ENCODE results near the gene TLR10.

Gene TLR10

GRCh38 chr4:38728631-38729141 is 54.1 kb downstream of the TLR10 start:
- no peak for DNase-seq (ENCODE audit: low read depth)

DNA sequence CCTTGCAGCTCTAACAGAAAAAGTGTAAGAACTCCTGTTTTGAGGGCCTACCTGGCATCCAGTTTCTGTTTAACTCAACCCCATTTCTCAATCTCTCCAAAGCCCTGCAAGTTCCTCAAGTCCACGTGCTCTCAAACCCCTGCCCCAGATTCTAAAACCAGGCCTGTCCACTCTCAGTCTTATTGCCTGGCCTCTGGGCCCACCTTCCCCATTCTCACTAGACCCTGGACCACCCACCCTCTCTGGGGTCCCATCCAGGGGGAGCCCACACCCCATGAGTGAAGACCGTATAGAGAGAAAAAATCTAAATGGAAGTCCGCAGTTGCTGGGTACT is 58.3 kb downstream of the TLR10 start:
- DNase-seq (ENCODE audit: low read depth) = no peak

DNA sequence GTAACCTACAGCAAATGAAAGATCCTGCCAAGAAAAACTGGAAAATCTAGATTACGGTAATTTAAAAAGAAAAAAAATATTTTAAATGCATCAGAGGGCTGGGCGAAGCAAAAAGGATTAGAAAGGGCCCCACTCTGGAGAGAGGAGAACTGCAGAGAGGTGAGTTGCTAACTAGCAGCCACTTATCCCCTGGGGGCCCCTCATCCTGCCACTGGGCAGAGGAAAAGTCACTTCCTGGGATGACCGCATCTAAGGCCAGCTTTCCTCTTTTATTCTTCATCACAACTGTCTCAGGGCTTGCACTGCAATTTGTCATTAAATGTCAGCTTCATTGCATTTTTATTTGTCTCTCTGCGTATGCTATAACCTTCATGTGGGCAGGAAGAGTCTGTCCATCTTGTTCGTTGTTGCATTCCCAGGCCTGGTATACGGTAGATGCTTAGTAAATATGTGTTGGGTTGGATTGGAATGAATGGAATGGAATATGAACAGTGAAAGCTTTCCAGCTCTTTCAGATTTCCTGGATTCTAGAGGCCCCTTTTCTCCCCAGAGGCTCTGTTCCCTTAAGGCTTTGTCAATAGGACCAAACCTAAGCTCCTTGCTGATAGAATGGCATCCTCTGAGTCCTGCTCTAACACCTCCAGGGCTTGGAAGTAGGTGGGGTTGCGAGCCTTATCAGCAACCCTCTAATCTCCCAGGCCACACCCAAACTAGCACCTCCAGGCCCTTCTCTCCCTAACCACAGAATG is 58.9 kb downstream of the TLR10 start:
- no peak for DNase-seq (ENCODE audit: low read depth)

DNA sequence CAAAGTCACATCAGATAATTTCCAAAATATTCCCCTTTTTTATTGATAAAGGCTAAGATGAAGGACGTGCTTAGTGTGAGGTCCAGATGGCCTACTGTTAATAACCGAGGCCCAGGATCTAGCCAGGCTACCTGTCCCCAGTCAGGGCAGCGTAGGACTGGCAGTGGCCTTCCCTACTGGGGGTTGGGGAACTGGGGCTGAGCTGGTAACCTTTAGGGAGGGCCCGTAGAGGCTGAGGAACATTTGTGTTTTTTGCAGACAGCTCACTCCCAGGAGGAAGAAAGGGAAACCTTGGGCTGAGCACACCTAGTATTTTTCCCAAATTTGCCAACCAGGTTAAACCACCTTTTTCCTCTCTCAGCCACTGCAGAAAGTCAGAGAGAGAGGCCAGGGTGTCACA is 59.7 kb downstream of the TLR10 start:
- DNase-seq (ENCODE audit: low read depth) = no peak
